Hepatocyte (in vitro differentiated cells): ENCODE results near the gene CFLAR. TPM values are rescaled to one million over a fixed set of nuclear protein-coding genes. Genes with fewer than 3 reads are reported as not detected.

Experiments
- DNase-seq: peaks from one replicate; pipeline ENCODE4 v3.0.0-alpha.2; 2016; ENCODE audit warnings: low spot score
- H2AFZ ChIP-seq: fragments of 200-600 bp; sonication (generic); 2 replicates; pipeline ENCODE4 v1.6.0; 2016; ENCODE audit warnings: antibody characterized with exemption, mild to moderate bottlenecking
- H3K27ac ChIP-seq: fragments of 200-600 bp; sonication (generic); 2 replicates; pipeline ENCODE4 v1.5.1; 2016; ENCODE audit warnings: mild to moderate bottlenecking
- H3K27me3 ChIP-seq: fragments of 200-600 bp; sonication (generic); 2 replicates; pipeline ENCODE4 v1.6.1; 2016
- H3K36me3 ChIP-seq: fragments of 200-600 bp; sonication (generic); replicated peaks from 2 replicates; pipeline ENCODE4 v1.5.1; 2016; ENCODE audit warnings: low read depth; ENCODE audit not compliant: insufficient read depth
- H3K4me1 ChIP-seq: fragments of 200-600 bp; sonication (generic); 2 replicates; pipeline ENCODE4 v1.5.1; 2016; ENCODE audit warnings: mild to moderate bottlenecking, moderate library complexity; ENCODE audit not compliant: insufficient read depth
- H3K4me2 ChIP-seq: fragments of 200-600 bp; sonication (generic); 2 replicates; pipeline ENCODE4 v1.6.0; 2016
- H3K4me3 ChIP-seq: fragments of 200-600 bp; sonication (generic); 2 replicates; pipeline ENCODE4 v1.5.1; 2016; ENCODE audit warnings: mild to moderate bottlenecking
- H3K79me2 ChIP-seq: fragments of 200-600 bp; sonication (generic); 2 replicates; pipeline ENCODE4 v1.6.0; 2017; ENCODE audit warnings: mild to moderate bottlenecking
- H3K9me2 ChIP-seq: fragments of 200-600 bp; sonication (generic); replicated peaks from 2 replicates; pipeline ENCODE4 v1.6.0; 2017; ENCODE audit warnings: mild to moderate bottlenecking; ENCODE audit not compliant: insufficient read depth
- H3K9me3 ChIP-seq: fragments of 200-600 bp; sonication (generic); 2 replicates; pipeline ENCODE4 v1.5.1; 2016; ENCODE audit warnings: low read depth, mild to moderate bottlenecking
- H4K20me1 ChIP-seq: fragments of 200-600 bp; sonication (generic); 2 replicates; pipeline ENCODE4 v1.6.0; 2016; ENCODE audit warnings: mild to moderate bottlenecking; ENCODE audit not compliant: insufficient read depth, poor library complexity, severe bottlenecking
- CTCF ChIP-seq: fragments of 200-600 bp; sonication (generic); IDR thresholded peaks from 2 replicates; pipeline ENCODE4 v1.5.1; 2016; ENCODE audit warnings: antibody characterized with exemption, mild to moderate bottlenecking; ENCODE audit not compliant: poor library complexity
- EZH2 ChIP-seq: fragments of 200-600 bp; sonication (generic); IDR thresholded peaks from 2 replicates; pipeline ENCODE4 v1.6.1; 2016; ENCODE audit warnings: antibody characterized with exemption, mild to moderate bottlenecking, borderline replicate concordance
- EZH2phosphoT487 ChIP-seq: fragments of 200-600 bp; sonication (generic); IDR thresholded peaks from one replicate; pipeline ENCODE4 v1.6.1; 2018; ENCODE audit warnings: antibody characterized with exemption, mild to moderate bottlenecking, low read depth, moderate library complexity; ENCODE audit not compliant: unreplicated experiment, severe bottlenecking
- WGBS: methylation state at CpG from one replicate; pipeline ENCODE4 v1.1.6; 2016; ENCODE audit warnings: low lambda C conversion rate; ENCODE audit errors: missing lambda C conversion rate; 5-methylcytosine and 5-hydroxymethylcytosine counted together
- polyA plus RNA-seq: library from polyadenylated mRNA; unstranded; fragments of >200 nt; fragmentation: Nextera tagmentation; extraction: Ambion mirVana; gene quantifications from 2 replicates; pipeline ENCODE4 v1.2.1, GENCODE V29; 2016
- total RNA-seq: library from RNA; depleted of rRNA; stranded (reverse); fragments of >200 nt; gene quantifications from 2 replicates; pipeline ENCODE4 v1.2.3, GENCODE V29; 2014

Gene CFLAR
- total and polyA plus RNA-seq, 2 experiments from 2014 or later, result 46.0 to 65.9 TPM

- TF ChIP-seq EZH2 (no peak), CTCF (no peak), EZH2phosphoT487 (no peak)
- no peak overlapping the region for H3K27ac ChIP-seq
- H3K9me3 ChIP-seq, result no peaks in the 10 kb centered on the region
- H3K4me1 ChIP-seq, result no peaks in the 10 kb centered on the region
- no peak overlapping the region for H3K4me3 ChIP-seq
- H3K4me2 ChIP-seq, result no peak overlapping the region
- H2AFZ ChIP-seq, result no peak overlapping the region
- 91% methylated on average over 2 of the region's 2 CpGs for WGBS
- H4K20me1 ChIP-seq, result no peaks in the 10 kb centered on the region
- no peaks in the 10 kb centered on the region for H3K36me3 ChIP-seq
- no peak for DNase-seq
- no peaks in the 10 kb centered on the region for H3K9me2 ChIP-seq
- H3K79me2 ChIP-seq, result no peaks in the 10 kb centered on the region
- H3K27me3 ChIP-seq, result no peaks in the 10 kb centered on the region
Observed at GRCh38 chr2:201107624-201108023, 8.3 kb upstream of the CFLAR start.

- no peaks in the 10 kb centered on the region for H3K9me3 ChIP-seq
- DNase-seq, result no peak
- H3K4me2 ChIP-seq, result no peak overlapping the region
- H2AFZ ChIP-seq, result no peak overlapping the region
- TF ChIP-seq CTCF (no peak), EZH2phosphoT487 (no peak), EZH2 (no peak)
- H3K27me3 ChIP-seq, result no peaks in the 10 kb centered on the region
- no peaks in the 10 kb centered on the region for H3K4me1 ChIP-seq
- 97% methylated on average over 2 of the region's 2 CpGs for WGBS
- no peaks in the 10 kb centered on the region for H3K9me2 ChIP-seq
- H3K79me2 ChIP-seq, result no peaks in the 10 kb centered on the region
- no peaks in the 10 kb centered on the region for H4K20me1 ChIP-seq
- H3K36me3 ChIP-seq, result no peaks in the 10 kb centered on the region
- no peak overlapping the region for H3K4me3 ChIP-seq
- no peak overlapping the region for H3K27ac ChIP-seq
Observed at GRCh38 chr2:201108341-201108740, 7.6 kb upstream of the CFLAR start.

GRCh38 chr2:201109186-201109585 lies 6.8 kb upstream of the CFLAR start:
- no peaks in the 10 kb centered on the region for H3K36me3 ChIP-seq

More at GRCh38 chr2:201109186-201109585, 6.8 kb upstream of the CFLAR start:
- DNase-seq, result no peak
- TF ChIP-seq EZH2phosphoT487, result no peak
- no peak for TF ChIP-seq EZH2
- no peak for TF ChIP-seq CTCF
- Histone ChIP-seq H3K27ac (no peak overlapping the region), H3K4me2 (no peak overlapping the region), H3K9me3 (no peaks in the 10 kb centered on the region), H3K79me2 (no peaks in the 10 kb centered on the region), H2AFZ (no peak overlapping the region), H4K20me1 (no peaks in the 10 kb centered on the region), H3K4me3 (no peak overlapping the region), H3K9me2 (no peaks in the 10 kb centered on the region), H3K27me3 (no peaks in the 10 kb centered on the region), H3K4me1 (no peaks in the 10 kb centered on the region)
- WGBS, result 92% methylated on average over 4 of the region's 4 CpGs
